HG03060 (cell line): Measurements from ENCODE around the gene CACHD1.

Source experiments
- ATAC-seq: cut with Tn5 transposase; IDR thresholded peaks from one replicate; pipeline ENCODE4 v1.9.1; 2021; ENCODE audit warnings: low read depth, moderate number of reproducible peaks; ENCODE audit not compliant: unreplicated experiment

CACHD1 gene

DNA sequence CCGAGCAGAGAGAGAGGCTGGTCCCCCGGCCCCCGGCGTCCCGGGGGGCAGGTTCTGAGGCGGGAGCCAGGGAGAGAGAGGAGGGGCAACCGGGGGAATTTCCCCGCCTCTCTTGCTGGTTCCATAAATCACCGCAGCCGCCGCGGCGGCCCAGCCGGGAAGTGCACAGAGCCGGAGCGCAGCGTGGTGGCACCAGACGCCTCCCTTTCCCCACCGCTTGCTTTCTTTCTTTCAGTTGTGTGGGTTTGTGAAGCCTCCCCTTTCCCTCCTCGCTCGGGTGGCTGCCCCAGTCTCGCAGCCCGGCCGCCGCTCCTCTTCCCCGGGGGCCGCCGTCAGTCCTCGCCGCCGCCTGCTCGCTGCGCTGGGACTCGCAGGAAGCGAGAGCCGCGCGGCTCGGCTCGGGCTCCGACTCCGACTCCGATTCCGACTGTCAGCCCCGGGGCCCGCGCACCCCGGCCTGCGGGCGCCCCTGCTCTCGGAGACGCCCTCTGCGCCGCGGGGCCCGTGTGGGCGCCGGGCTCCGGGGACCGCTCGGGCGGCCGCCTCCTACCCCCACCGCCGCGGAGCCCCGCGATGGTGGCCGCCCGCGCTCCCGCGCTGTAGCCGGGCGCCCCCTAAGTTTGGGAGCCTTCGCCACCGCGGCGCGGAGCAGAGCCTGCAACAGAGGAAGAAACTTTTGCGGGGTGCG lies at the start of gene CACHD1:
Gene CACHD1 (plus strand): TSS at position 153 of the 688 bp plus-strand sequence. CDS start 616 bp downstream, outside the sequence.
- ATAC-seq, result no peak

DNA sequence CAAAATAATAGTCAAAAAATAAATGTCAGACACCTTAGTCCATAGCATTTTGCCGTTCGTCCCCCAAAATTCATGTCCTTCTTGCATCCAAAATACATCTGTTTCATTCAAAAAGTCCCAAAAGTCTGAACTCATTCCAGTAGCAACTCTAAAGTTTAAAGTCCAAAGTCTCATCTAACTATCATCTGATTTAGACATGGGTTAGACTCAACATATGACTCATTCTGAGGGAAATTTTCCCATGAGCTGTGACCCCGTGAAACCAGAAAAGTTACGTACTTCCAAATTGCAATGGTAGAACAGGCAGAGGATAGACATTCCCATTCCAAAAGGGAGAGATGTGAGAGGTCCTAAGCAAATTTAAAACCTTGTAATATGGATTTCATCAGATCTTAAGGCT lies 48.6 kb upstream of the CACHD1 start:
- no peak for ATAC-seq

DNA sequence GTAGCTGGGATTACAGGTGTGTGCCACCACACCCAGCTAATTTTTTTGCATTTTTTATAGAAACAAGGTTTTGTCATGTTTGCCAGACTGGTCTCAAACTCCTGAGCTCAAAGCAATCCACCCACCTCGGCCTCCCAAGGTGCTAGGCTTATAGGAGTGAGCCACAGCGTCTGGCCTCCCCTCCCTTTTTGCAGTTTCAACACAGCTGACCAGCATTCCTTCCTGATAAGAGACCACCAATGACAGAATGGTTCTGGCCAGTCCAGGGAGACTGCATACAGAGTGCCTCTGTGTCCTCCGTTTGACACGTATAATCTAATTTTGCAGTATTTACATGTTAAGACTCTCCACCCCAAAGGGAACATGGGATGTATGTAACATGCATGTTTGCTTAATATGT lies 46.4 kb upstream of the CACHD1 start:
- ATAC-seq, result no peak

DNA sequence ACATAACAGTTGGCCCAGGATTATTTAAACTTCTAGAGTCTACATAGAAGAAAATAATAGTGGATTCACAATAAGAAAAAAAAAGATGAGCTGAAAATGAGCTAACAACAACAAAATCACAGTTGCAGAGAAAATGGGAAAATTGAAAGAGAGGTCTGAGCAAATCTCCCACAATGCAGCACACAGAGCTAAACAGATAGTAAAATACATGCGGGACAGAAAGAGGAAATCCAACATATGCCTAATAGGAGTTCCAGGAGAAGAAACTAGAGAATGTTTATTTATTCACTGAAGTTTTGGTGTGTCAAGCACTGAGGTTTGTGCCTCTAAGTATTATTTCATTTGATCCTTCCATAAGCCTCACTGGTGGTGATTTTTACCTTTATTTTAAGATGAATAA lies 45.5 kb upstream of the CACHD1 start:
- ATAC-seq, result no peak

DNA sequence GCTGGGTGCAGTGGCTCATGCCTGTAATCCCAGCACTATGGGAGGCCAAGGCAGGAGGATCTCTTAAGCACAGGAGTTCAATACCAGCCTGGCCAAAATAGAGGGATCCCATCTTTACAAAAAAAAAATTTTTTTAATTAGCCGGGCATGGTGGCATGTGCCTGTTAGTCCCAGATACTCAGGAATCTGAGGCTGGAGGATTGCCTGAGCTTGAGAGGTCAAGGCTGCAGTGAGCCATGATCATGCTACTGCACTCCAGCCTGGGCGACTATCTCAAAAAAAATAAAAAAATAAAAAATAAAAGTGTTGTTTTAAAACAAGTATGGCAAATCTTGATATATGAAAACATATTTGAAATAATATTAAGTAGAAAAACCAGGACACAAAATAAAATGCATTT lies 44.4 kb upstream of the CACHD1 start:
- ATAC-seq, result no peak

DNA sequence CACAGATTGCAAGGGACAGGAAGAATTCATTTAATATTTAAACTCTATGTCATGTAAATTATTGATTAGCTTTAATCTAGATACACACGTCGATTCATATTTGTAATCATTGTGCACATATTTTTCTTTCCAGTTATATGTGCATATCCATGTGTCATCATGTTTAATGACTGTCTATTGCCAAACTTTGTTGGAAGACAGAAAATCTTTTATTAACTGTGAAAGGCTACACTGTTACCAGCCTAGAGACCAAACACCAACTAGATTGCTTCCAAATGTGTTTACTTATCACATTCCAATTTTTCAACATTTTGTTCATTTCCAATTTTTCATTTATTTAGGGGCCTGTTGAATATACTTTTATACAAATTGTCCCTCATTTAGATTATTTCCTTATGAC lies 43.2 kb upstream of the CACHD1 start:
- ATAC-seq, result no peak

DNA sequence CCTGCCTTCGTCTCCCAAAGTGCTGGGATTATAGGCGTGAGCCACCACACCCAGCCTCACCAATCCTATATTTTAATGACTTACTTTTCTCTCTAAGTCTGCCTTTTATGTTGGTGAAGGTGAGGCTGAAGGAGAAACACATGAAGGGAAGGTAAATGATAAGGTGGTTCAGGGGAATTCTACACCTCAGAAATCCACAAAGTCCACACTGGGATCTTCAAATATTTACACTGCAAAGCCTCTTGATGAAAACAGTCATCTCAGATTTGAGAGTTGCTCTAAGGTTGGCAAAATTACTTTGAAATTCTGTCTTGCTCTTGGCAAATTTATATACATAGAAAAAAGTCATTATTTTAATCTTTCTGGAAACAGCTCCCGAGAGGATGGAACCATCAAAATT lies 42.0 kb upstream of the CACHD1 start:
- ATAC-seq, result no peak

DNA sequence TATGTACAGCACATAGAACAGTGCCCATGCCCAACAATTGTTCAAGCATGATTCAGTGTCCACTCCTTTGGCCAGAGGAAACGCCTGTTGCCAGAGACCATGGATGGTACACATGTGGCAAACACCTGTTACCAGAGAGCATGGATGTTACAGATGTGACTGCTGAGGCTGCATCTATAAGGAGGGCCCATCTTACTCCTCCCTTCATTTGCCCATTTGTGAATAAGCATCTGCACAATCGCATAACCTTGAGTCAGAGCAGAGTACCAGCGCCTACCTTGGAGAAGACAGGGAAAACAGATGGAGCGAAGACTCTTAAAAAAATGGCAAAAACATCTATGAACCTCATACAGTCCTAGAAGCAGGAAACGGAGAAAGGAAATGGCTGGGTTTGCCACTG lies 36.6 kb upstream of the CACHD1 start:
- no peak for ATAC-seq

DNA sequence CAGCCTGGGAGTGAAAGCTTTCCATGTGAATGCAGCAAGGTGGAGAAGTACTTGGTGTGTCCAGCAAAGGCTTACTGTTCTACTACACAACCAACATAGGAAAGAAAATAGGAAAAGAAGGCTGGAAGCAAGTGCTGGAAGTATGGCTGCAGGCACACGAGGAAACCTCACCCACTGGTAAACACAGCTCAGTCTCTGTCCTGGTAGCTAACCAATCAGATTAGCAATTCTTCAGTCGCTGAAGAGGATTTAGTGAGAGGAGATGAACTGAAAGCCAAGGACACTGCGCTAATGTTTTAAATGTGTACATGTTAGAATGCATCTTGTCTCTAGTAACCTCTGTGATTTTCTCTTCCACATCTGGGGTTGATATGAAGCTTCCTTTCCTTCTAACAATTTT lies 36.2 kb upstream of the CACHD1 start:
- ATAC-seq, result no peak

DNA sequence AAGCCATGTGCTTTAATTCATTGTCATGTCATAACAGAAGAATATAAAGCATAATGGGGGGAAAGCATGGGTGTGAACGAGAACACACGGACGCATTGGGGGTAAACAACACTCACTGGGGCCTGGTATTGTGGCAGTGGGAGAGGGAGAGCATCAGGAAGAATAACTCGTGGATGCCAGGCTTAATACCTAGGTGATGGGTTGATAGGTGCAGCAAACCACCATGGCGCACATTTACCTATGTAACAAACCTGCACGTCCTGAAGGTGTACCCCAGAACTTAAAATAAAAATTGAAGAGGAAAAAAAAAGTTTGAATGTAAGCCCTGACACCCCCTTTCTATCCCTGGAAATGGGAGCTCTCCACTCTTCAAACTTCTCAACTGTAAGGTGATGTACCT lies 34.9 kb upstream of the CACHD1 start:
- no peak for ATAC-seq

DNA sequence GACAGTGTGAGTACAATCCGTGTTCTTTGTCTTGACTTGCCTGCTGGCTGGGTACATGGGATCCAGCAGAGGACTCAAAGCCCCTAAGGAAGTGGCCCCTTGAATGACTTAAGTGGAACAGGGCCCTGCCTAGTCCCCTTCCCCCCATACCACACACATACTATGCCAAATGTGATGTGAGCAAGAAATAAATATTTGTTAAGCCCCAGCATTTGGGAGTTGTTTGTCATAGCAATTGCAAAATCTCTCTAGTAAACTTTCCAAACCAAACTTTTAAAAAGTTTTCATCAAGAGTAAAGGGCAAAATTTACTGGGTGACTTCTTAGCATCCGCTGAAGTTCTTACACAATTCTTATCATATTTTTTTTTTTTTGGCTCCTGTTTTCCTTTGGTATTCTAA lies 32.5 kb upstream of the CACHD1 start:
- no peak for ATAC-seq

DNA sequence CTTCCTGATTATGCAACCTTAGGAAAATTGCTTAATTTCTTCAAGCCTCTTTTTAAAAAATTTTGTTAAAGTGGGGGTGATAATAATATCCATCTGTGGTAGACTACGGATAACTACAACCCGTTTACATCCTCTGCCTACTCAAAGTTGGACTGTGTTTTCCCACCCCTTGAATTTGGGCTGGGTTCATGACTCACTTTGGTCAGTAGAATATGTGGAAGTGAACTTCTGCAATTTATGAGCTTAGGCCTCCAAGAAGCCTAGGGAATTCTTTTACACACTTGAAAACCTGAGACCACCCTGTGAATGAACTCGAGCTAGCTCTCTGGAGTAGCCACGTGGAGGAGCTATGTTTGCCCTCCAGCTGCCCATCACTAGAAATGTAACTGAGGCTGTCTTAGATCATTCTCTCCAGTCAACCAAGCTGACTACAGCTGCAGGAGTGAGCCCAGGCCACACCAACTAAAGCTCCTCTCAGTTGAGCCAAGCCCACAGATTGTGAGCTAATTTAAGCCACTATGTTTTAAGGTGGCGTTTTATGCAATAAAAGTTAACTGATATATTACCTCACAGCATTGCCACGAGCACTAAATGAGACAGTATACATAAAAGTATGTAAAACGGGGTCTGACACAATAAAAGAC lies 29.6 kb upstream of the CACHD1 start:
- no peak for ATAC-seq

DNA sequence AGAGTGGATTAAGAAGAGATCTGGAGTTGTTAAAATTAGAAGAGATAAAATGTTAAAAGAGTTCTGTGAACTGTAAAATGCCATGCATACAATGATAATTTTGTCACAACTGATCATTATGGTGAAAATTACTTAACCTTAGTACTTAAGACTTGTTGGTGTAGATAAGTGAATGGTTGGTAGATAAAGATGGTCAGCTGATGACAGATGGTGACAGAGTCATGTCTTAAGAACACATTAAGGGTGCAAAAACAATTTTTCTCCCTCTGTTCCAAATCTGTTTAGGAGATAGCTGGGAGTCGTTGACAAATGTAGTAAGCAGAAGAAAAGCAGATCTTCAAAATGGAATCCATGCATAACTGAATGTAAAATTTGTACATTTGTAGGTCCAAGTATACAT lies 18.5 kb upstream of the CACHD1 start:
- no peak for ATAC-seq

DNA sequence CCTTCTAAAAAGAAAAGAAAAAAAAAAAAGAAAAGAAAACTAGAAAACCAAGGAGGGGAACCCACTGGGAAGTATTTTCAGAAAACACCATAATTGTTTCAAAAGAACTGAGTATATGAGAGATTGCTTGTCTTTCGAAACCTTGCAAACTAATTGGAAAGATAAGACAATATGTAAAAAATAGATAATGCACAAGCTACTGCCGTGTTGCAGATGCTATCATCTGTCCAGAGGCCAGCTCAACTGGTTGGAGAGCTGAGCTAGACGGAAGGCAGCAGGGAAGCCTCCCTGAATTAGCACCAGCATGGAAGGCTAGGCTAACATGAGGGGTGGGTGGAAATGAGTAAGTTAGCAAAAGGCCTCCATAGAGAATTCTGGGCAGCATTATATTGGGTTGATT lies 16.2 kb upstream of the CACHD1 start:
- ATAC-seq, result no peak

DNA sequence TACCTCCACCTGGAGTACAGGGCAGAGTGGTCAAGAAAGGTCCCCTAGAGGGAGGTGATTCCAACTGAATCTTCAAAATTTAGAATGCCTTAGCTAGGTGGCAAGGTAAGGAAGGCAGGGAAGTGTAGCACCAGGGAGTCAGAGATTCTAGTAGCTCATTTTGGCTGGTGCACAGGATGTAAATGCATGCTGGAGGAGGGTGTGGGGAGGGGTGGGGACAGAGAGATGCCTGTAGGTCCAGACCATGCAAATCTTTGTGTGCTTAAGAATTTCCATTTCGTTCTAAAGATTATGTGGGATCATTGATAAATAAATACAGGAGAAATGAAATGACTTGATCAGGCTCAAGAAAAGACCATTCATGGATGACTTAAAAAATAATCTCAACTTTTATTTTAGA lies 11.0 kb upstream of the CACHD1 start:
- ATAC-seq, result no peak

DNA sequence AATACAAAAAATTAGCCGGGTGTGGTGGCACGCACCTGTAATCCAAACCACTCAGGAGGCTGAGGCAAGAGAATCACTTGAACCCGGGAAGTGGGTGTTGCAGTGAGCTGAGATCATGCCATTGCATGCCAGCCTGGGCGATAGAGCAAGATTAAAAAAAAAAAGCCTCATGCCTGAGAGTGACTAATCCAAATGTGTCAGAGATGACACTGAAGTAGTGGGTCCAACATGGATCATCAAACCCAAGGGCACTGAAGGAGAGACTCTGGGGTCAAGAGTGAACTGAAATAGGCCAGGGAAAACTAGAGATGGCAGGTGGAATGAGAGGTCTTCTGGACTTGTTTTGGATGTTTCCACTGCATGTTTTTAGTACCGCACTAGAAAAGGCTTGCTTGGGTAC lies 10.2 kb upstream of the CACHD1 start:
- ATAC-seq, result no peak

DNA sequence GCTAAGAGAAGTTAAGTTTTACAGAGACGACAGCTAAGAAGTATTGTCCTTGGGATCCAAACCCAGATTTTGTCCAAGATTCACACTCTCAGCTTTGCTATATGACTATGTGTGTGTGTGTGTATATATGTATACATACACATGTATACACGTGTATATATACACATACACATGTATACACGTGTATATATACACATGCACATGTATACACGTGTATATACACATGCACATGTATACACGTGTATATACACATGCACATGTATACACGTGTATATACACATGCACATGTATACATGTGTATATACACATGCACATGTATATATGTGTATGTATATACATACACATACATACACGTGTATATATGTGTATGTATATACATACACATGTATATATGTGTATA lies 3.9 kb upstream of the CACHD1 start:
- ATAC-seq, result no peak

DNA sequence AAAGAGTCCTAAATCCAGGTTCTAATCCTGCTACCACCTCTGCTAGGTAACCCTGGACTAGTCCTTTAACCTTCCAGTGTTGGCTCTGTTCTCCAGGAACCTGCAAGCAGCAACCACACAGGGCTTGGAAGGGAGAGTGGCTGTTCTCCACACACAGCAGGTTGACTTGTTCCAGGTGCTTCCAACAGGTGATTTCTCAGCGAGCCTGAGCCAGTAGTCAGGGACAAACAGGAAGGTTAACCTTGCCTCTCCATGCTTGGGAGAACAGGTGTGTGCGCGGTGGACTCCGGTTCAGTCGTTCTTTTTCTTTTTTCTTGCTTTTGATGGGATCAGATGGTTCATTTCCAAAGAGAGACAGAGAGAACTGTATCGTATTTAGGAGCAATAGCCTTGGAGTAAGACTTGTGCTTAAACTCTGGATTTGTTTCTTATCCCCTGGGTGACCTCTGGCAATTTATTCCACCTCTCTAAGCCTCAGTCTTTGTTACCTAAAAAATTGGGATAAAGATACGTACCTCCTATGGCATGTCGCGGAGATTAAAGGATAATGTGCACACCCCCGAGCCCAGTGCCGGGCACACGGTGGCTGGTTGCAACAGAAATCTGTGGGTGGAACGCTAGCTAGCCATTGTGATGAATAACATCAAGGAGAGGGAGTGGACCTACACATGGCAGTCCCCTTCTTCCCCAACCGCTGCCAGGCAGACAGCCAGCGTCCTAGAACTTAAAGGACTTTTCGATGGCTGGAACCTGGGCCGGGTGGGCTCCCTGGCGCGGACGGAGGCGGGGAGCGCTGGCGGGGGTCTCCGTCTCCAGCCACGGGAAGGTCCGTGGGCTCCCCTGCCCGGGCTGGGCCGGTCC lies 583 bp upstream of the CACHD1 start:
- ATAC-seq, result no peak

DNA sequence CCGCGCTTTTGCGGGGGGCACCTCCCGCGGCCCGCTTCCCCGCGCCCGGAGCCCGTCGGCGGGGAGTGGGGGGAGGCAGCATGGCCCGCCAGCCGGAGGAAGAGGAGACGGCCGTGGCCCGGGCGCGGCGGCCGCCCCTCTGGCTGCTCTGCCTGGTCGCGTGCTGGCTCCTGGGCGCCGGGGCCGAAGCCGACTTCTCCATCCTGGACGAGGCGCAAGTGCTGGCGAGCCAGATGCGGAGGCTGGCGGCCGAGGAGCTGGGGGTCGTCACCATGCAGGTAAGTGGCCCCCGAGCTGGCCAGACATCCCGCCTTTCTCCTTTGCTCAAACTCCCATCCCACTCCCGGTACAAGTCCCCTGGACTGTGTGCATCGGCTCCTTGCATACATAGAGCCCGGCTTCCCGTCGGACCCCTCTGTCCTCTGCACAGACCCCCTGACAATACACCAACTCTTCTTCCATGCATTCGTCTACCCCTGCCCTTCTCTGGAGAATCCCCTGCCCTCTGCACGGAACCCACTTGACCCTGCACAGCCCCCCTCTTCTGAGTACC lies 812 bp downstream of the CACHD1 start:
- ATAC-seq, result no peak

DNA sequence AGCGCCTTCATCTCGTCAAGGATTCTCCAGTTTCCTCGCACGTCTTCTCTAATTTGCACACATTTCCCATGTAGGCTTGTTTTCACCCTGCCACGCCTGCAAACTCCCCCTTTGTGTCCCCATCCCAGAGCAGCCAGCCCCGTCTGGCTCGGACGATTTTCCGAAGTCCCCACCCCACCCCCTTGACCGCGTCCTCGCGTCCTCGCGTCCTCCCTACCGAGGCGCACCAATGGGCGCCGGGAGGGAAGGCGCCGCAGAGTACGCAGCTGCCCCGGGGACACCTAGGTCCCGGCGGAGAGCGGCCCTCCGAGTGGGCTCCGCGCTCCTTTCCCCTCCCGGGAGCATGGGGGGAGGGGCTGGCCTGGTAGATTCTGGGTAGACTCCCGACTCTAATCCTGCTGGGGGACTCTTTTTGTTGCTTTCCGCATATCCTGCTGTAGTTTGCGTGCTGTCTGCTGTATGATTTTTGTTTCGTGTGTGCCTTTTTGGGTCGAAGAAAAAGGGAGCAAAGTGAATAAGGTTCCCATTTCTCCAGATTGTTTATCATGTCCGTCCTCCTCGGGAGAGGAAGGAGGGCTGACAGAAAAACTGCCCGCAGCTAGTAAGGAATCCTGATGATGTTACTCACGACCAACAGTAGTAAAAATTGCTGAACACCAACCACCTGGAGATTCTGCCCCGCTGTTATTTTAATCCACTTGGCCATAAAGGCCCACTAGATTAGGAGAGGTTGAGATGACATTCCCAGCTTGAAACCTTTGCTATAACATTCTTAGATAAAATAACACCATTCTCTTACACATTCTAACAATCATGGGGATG lies 1.5 kb downstream of the CACHD1 start:
- no peak for ATAC-seq

DNA sequence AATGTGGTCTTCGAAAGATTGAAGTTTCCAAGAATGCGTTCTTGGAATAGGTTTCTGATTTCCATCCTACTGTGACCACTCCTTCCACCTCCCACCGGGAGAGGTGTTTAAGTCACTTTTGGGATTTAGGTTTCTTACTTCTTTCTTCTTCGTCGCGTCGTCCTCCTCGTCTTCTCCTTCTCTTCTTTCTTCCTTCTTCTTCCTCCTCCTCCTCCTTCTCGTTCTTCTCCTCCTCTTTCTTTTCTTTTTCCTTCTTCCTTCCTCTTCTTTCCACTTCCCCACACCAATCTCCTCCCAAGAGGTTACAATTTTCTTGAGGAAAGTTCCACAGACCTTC lies 2.1 kb downstream of the CACHD1 start:
- no peak for ATAC-seq
